Panc1 (cell line): ENCODE data around the gene MIPOL1.

Source experiments
- SIN3A ChIP-seq: IDR thresholded peaks from 2 replicates; pipeline ENCODE4 v1.6.1; 2012; ENCODE audit warnings: low read depth, mild to moderate bottlenecking, low read length, moderate library complexity, borderline replicate concordance; ENCODE audit not compliant: insufficient read depth
- TF ChIP-seq, protein P1 (sequence below): fragments of 450-650 bp; IDR thresholded peaks from 2 replicates; pipeline ENCODE4 v1.5.1; 2017; ENCODE audit warnings: mild to moderate bottlenecking

GRCh38 chr14:37376944-37377609 lies 179.3 kb downstream of the MIPOL1 start:
- TF ChIP-seq SIN3A = no peak
- TF ChIP-seq, protein P1, sequence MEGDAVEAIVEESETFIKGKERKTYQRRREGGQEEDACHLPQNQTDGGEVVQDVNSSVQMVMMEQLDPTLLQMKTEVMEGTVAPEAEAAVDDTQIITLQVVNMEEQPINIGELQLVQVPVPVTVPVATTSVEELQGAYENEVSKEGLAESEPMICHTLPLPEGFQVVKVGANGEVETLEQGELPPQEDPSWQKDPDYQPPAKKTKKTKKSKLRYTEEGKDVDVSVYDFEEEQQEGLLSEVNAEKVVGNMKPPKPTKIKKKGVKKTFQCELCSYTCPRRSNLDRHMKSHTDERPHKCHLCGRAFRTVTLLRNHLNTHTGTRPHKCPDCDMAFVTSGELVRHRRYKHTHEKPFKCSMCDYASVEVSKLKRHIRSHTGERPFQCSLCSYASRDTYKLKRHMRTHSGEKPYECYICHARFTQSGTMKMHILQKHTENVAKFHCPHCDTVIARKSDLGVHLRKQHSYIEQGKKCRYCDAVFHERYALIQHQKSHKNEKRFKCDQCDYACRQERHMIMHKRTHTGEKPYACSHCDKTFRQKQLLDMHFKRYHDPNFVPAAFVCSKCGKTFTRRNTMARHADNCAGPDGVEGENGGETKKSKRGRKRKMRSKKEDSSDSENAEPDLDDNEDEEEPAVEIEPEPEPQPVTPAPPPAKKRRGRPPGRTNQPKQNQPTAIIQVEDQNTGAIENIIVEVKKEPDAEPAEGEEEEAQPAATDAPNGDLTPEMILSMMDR = no peak
